Neural crest cell (in vitro differentiated cells): ENCODE measurements around the gene TMPO. TPM values are rescaled to one million over a fixed set of nuclear protein-coding genes. Genes with fewer than 3 reads are reported as not detected.
"Not testable (repeated sequence)": the region's sequence is repeated elsewhere in the genome, so short reads cannot be mapped to it uniquely, and the experiment has no call there.

ENCODE experiments used
- DNase-seq: peaks from one replicate; pipeline ENCODE4 v3.0.0; 2021; ENCODE audit warnings: low read depth, mixed read lengths, low spot score
- H3K27ac Mint-ChIP-seq: one replicate; pipeline ENCODE4 v1.8.0; 2021; ENCODE audit warnings: mild to moderate bottlenecking, mixed read lengths; ENCODE audit not compliant: unreplicated experiment
- H3K27me3 Mint-ChIP-seq: 2 replicates; pipeline ENCODE4 v1.8.0; 2021; ENCODE audit warnings: low read depth, mild to moderate bottlenecking, mixed read lengths
- H3K36me3 Mint-ChIP-seq: 2 replicates; pipeline ENCODE4 v1.8.0; 2021; ENCODE audit warnings: low read depth, mild to moderate bottlenecking, mixed read lengths
- H3K4me1 Mint-ChIP-seq: 2 replicates; pipeline ENCODE4 v1.8.0; 2021; ENCODE audit warnings: mixed read lengths
- H3K4me3 Mint-ChIP-seq: one replicate; pipeline ENCODE4 v1.8.0; 2021; ENCODE audit warnings: mild to moderate bottlenecking, mixed read lengths
- H3K9me3 Mint-ChIP-seq: 2 replicates; pipeline ENCODE4 v1.8.0; 2021; ENCODE audit warnings: mixed read lengths
- CTCF ChIP-seq: fragments of 200-600 bp; sonication (generic); conservative IDR thresholded peaks from 2 replicates; pipeline ENCODE4 v1.5.0; 2021; ENCODE audit warnings: antibody characterized with exemption, mild to moderate bottlenecking
- total RNA-seq: library from RNA; stranded (reverse); gene quantifications from 2 replicates; pipeline ENCODE4 v1.2.1, GENCODE V29; 2021

TMPO gene
- total RNA-seq, 1 donor from 2014 or later, result 305 TPM

GRCh38 chr12:98538031-98538430, 22.6 kb downstream of the TMPO start:
- H3K4me3 Mint-ChIP-seq, result no peak overlapping the region
- H3K36me3 Mint-ChIP-seq, result peaks cover 14% of the 10 kb centered on the region
- H3K9me3 Mint-ChIP-seq, result no peaks in the 10 kb centered on the region
- no peak overlapping the region for H3K27ac Mint-ChIP-seq
- no peak for DNase-seq
- H3K27me3 Mint-ChIP-seq, result no peaks in the 10 kb centered on the region
- H3K4me1 Mint-ChIP-seq, result no peaks in the 10 kb centered on the region
- TF ChIP-seq CTCF, result no peak

GRCh38 chr12:98543701-98544100, 28.3 kb downstream of the TMPO start:
- Mint-ChIP-seq H3K9me3 (no peaks in the 10 kb centered on the region), H3K36me3 (peaks cover 14% of the 10 kb centered on the region), H3K27ac (peak overlapping the region; percentile 75), H3K4me3 (no peak overlapping the region), H3K27me3 (no peaks in the 10 kb centered on the region), H3K4me1 (no peaks in the 10 kb centered on the region)
- TF ChIP-seq CTCF, result no peak
- no peak for DNase-seq

- no peaks in the 10 kb centered on the region for H3K27me3 Mint-ChIP-seq
- no peak overlapping the region for H3K4me3 Mint-ChIP-seq
- H3K9me3 Mint-ChIP-seq, result no peaks in the 10 kb centered on the region
- no peaks in the 10 kb centered on the region for H3K4me1 Mint-ChIP-seq
- no peak for DNase-seq
- H3K36me3 Mint-ChIP-seq, result peaks cover 14% of the 10 kb centered on the region
- no peak overlapping the region for H3K27ac Mint-ChIP-seq
- no peak for TF ChIP-seq CTCF
Measured at GRCh38 chr12:98544751-98545150, 29.4 kb downstream of the TMPO start.

GRCh38 chr12:98549371-98550110, 34.2 kb downstream of the TMPO start:
- no peaks in the 10 kb centered on the region for H3K27me3 Mint-ChIP-seq
- no peaks in the 10 kb centered on the region for H3K4me1 Mint-ChIP-seq
- no peaks in the 10 kb centered on the region for H3K9me3 Mint-ChIP-seq

GRCh38 chr12:98551787-98552186, 36.4 kb downstream of the TMPO start:
- Mint-ChIP-seq H3K4me1 (no peaks in the 10 kb centered on the region), H3K4me3 (no peak overlapping the region), H3K36me3 (peaks cover 23% of the 10 kb centered on the region), H3K9me3 (peaks cover 3% of the 10 kb centered on the region), H3K27me3 (no peaks in the 10 kb centered on the region), H3K27ac (no peak overlapping the region)
- DNase-seq, result no peak
- no peak for TF ChIP-seq CTCF

More at GRCh38 chr12:98549371-98550110, 34.2 kb downstream of the TMPO start:
- no peak for DNase-seq
- H3K4me3 Mint-ChIP-seq, result no peak overlapping the region
- H3K27ac Mint-ChIP-seq, result no peak overlapping the region
- peaks cover 25% of the 10 kb centered on the region for H3K36me3 Mint-ChIP-seq
- no peak for TF ChIP-seq CTCF

- DNase-seq, H3K27me3 Mint-ChIP-seq, H3K27ac Mint-ChIP-seq, H3K4me1 Mint-ChIP-seq, H3K9me3 Mint-ChIP-seq, H3K36me3 Mint-ChIP-seq, H3K4me3 Mint-ChIP-seq: not testable (repeated sequence)
Measured at GRCh38 chr12:98558097-98558496, 42.7 kb downstream of the TMPO start.
